Prostate gland (tissue), 2 donors: ENCODE measurements around the gene CD2AP. TPM values are rescaled to one million over a fixed set of nuclear protein-coding genes. Genes with fewer than 3 reads are reported as not detected.
A peak's percentile ranks its signal among the peaks of the same experiment; 100 is the strongest.

Experiments used
- DNase-seq: peaks from one replicate; pipeline ENCODE4 v3.0.0-alpha.2; 2019; ENCODE audit warnings: low spot score
- H3K27ac ChIP-seq, 2 donors: fragments of 200-600 bp; sonication (generic); 2 replicates each; pipeline ENCODE4 v1.5.1; 2017 to 2019
- H3K27me3 ChIP-seq: fragments of 200-600 bp; sonication (generic); replicated peaks from 2 replicates; pipeline ENCODE4 v1.5.1; 2019; ENCODE audit not compliant: insufficient read depth
- H3K36me3 ChIP-seq, 2 donors: fragments of 200-600 bp; sonication (generic); 1 replicate in 1 of 2; 2 replicates in 1 of 2; pipeline versions ENCODE4 v1.5.1 to v1.8.1; 2017 to 2019
- H3K4me1 ChIP-seq: fragments of 200-600 bp; sonication (generic); replicated peaks from 2 replicates; pipeline ENCODE4 v1.5.1; 2019
- H3K4me3 ChIP-seq, 2 donors: fragments of 200-600 bp; sonication (generic); 2 replicates each; pipeline ENCODE4 v1.5.1; 2017 to 2019
- H3K9me3 ChIP-seq: fragments of 200-600 bp; sonication (generic); 2 replicates; pipeline ENCODE4 v1.5.1; 2017
- POLR2A ChIP-seq: fragments of 450-650 bp; IDR thresholded peaks from one replicate; pipeline ENCODE4 v1.6.1; 2016; ENCODE audit warnings: antibody characterized with exemption, mild to moderate bottlenecking
- POLR2AphosphoS5 ChIP-seq: sonication (generic); formaldehyde crosslinking; IDR thresholded peaks from one replicate; pipeline ENCODE4 v1.6.1; 2017; ENCODE audit warnings: antibody characterized with exemption
- WGBS: methylation state at CpG from one replicate; pipeline ENCODE4 v1.1.5; 2018; 5-methylcytosine and 5-hydroxymethylcytosine counted together
- intact Hi-C: fragments of 100-400 bp; cut with DNase I; formaldehyde crosslinking; loops from one replicate; pipeline ENCODE4 v1.14.2; 2022
- total RNA-seq, 2 donors: library from RNA; depleted of rRNA; stranded (reverse); fragments of >200 nt; gene quantifications; one replicate each; pipeline ENCODE4 v1.1.0, GENCODE V29; 2016
- TF ChIP-seq, protein P1 (sequence below), 4 experiments: fragments of 200-600 bp in 2 of 4; fragments of 450-650 bp in 2 of 4; sonication (generic) in 2 of 4; IDR thresholded peaks; 1 replicate in 3 of 4; 2 replicates in 1 of 4; pipeline ENCODE4 v1.5.1; 2016 to 2019; ENCODE audit warnings: antibody characterized with exemption in 4 of 4, mild to moderate bottlenecking in 2 of 4, moderate library complexity in 2 of 4

The CD2AP gene
- total RNA-seq, 2 donors from 2014 or later, result 30.3 to 33.6 TPM

GRCh38 chr6:47581591-47581990 is 104.0 kb downstream of the CD2AP start:
- no peak overlapping the region for H3K4me3 ChIP-seq

DNA sequence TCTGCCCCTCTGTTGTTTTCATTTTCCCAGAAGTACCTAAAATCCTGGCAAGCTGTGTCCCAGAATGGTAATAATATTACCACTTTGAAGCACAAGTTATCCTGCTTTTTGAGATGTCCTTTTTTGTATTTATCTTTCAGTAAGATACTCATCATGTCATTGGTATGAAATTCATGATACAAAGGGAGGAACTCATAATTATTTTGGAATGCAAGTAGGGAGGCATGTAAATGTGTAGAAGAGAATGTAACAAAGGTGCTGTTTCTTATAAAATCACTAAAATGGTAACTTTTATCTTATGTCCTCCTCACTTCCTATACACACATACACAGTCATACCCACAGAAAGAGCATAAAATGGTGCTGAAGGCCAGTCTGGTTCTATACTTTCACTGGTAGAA is 109.9 kb downstream of the CD2AP start:
- Histone ChIP-seq H3K27ac (no peak overlapping the region), H3K9me3 (no peaks in the 10 kb centered on the region), H3K36me3 (no peaks in the 10 kb centered on the region), H3K4me3 (no peak overlapping the region), H3K4me1 (no peaks in the 10 kb centered on the region), H3K27me3 (no peaks in the 10 kb centered on the region)
- intact Hi-C loops, result no loop called here
- no peak for DNase-seq
- TF ChIP-seq, protein P1, sequence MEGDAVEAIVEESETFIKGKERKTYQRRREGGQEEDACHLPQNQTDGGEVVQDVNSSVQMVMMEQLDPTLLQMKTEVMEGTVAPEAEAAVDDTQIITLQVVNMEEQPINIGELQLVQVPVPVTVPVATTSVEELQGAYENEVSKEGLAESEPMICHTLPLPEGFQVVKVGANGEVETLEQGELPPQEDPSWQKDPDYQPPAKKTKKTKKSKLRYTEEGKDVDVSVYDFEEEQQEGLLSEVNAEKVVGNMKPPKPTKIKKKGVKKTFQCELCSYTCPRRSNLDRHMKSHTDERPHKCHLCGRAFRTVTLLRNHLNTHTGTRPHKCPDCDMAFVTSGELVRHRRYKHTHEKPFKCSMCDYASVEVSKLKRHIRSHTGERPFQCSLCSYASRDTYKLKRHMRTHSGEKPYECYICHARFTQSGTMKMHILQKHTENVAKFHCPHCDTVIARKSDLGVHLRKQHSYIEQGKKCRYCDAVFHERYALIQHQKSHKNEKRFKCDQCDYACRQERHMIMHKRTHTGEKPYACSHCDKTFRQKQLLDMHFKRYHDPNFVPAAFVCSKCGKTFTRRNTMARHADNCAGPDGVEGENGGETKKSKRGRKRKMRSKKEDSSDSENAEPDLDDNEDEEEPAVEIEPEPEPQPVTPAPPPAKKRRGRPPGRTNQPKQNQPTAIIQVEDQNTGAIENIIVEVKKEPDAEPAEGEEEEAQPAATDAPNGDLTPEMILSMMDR (IDR thresholded peaks at IDR 0.05), result no peak
- no peak for TF ChIP-seq POLR2AphosphoS5
- no peak for TF ChIP-seq POLR2A

More at GRCh38 chr6:47581591-47581990, 104.0 kb downstream of the CD2AP start:
- H3K27me3 ChIP-seq, result no peaks in the 10 kb centered on the region
- no peak for TF ChIP-seq POLR2AphosphoS5
- no peak for TF ChIP-seq POLR2A
- TF ChIP-seq, protein P1 (IDR thresholded peaks at IDR 0.05), result no peak
- H3K27ac ChIP-seq, result no peak overlapping the region
- no peak for DNase-seq
- intact Hi-C loops, result no loop called here
- H3K4me1 ChIP-seq, result no peaks in the 10 kb centered on the region
- whole genome bisulfite sequencing, result 88% methylated on average over 2 of the region's 2 CpGs
- H3K9me3 ChIP-seq, result no peaks in the 10 kb centered on the region
- H3K36me3 ChIP-seq, result no peaks in the 10 kb centered on the region

GRCh38 chr6:47592131-47592840 is 114.7 kb downstream of the CD2AP start:
- intact Hi-C loops, result no loop called here
- Histone ChIP-seq H3K9me3 (no peaks in the 10 kb centered on the region), H3K4me3 (no peak overlapping the region), H3K4me1 (no peaks in the 10 kb centered on the region), H3K27ac (no peak overlapping the region), H3K27me3 (no peaks in the 10 kb centered on the region), H3K36me3 (no peaks in the 10 kb centered on the region)
- WGBS, result 63% methylated on average over 3 of the region's 3 CpGs
- DNase-seq, result no peak
- TF ChIP-seq POLR2AphosphoS5, result no peak
- TF ChIP-seq, protein P1 (IDR thresholded peaks at IDR 0.05), result no peak
- no peak for TF ChIP-seq POLR2A

GRCh38 chr6:47593979-47594378 is 116.4 kb downstream of the CD2AP start:
- H3K4me1 ChIP-seq, result no peaks in the 10 kb centered on the region
- H3K27ac ChIP-seq, result no peak overlapping the region
- no peaks in the 10 kb centered on the region for H3K27me3 ChIP-seq
- no peak for DNase-seq
- no peaks in the 10 kb centered on the region for H3K9me3 ChIP-seq
- no peaks in the 10 kb centered on the region for H3K36me3 ChIP-seq
- no peak overlapping the region for H3K4me3 ChIP-seq
- TF ChIP-seq POLR2AphosphoS5 (no peak), POLR2A (no peak)
- TF ChIP-seq, protein P1 (IDR thresholded peaks at IDR 0.05), result no peak
- WGBS, result 96% methylated on average over 3 of the region's 3 CpGs
- intact Hi-C loops, result no loop called here

DNA sequence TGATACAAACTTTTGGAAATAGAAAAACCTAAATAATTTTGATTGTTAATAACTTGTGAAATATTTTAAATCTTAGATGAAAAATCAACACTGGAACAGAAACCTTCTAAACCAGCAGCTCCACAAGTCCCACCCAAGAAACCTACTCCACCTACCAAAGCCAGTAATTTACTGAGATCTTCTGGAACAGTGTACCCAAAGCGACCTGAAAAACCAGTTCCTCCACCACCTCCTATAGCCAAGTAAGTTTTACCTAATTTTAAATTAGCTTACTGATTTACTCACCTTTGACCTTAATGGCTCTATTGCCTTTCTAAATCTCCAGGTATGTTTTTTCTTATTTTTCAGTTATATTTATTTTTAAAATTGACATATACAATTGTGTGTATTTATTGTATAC is 118.2 kb downstream of the CD2AP start:
- Histone ChIP-seq H3K4me1 (no peaks in the 10 kb centered on the region), H3K9me3 (no peaks in the 10 kb centered on the region), H3K27ac (no peak overlapping the region), H3K36me3 (no peaks in the 10 kb centered on the region), H3K27me3 (no peaks in the 10 kb centered on the region), H3K4me3 (no peak overlapping the region)
- 77% methylated on average over 1 of the region's 1 CpG for WGBS
- peak; percentile 50 for DNase-seq
- intact Hi-C loops, result no loop called here
- TF ChIP-seq, protein P1 (IDR thresholded peaks at IDR 0.05), result no peak
- TF ChIP-seq POLR2AphosphoS5, result peak; percentile 51
